ENCODE results near the gene SGPP2. TPM values are rescaled to one million over a fixed set of nuclear protein-coding genes. Genes with fewer than 3 reads are reported as not detected.

The SGPP2 gene
- total RNA-seq, 1 donor from 2014 or later, result 1.2 TPM

DNA sequence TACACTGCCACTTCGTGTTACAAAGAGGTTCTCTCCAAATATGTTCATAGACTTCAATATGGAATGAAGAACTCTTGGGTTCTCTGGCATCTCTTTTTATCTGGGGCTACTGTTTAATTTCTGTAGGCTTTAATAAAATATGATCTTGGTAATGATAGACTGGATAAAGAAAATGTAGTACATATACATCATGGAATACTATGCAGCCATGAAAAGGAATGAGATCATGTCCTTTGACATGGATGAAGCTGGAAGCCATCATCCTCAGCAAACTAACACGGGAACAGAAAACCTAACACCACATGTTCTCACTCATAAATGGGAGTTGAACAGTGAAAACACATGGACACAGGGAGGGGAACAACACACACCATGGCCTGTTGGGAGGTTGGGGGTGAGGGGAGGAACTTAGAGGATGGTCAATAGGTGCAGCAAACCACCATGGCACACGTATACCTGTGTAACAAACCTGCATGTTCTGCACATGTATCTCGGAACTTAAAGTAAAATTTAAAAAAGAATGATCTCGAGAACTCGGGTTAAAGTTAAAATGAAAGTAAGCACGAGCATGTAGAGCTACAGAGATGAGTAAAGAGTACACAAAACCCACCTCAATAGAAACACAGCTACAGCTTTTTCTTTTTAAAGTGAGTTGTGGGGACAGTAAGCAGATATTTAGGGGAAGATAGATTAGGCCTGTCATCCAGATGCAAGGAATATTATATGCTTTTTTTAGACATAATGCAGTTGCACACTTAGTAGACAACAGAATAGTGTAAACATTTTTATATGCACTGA, 102.3 kb downstream of the SGPP2 start:
- DNase-seq, result no peak

GRCh38 chr2:222532315-222532714, 108.0 kb downstream of the SGPP2 start:
- no peak for DNase-seq

DNA sequence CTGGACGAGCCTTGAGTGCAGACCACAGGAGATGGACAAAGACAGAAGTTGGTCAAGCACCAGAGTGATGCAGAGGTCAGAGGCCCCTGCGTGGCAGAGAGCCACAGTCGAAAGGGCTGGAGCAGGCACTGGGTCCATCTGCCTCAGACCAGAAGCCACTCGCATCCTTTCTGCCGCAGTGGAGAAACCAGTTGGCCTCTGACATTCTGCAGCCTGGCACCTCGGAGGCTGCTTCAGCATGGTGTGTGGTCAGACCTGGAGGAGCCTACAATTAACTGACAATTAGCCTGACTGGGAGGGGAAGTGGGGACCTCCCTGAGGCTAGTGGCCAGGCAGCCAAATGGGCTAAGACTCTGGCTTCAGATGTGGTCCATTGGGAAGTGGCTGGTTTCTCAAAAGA, 111.1 kb downstream of the SGPP2 start:
- DNase-seq, result no peak

- no peak for DNase-seq
These were observed 114.2 kb downstream of the SGPP2 start for GRCh38 chr2:222538535-222538934.

GRCh38 chr2:222544661-222545060, 120.3 kb downstream of the SGPP2 start:
- DNase-seq, result no peak

GRCh38 chr2:222545823-222546795, 121.8 kb downstream of the SGPP2 start:
- no peak for DNase-seq

DNA sequence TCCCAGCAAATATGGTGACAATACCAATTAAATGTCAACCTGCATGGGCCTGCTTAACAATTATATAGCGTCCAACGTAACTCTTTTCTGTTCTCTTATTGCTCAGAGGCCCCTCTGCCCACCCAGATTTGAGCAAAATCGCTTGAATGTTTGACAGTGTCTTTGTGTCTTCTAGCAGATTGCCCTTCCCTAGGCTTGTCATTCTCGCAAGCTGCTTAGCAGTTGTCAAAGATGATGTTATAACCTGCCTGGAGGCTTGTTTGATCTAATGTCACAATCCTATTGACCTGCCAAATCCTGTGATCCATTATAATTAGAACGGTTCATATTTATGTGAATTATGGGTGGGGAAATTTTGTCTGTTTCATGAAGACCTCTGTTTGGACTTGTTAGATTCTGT, 122.7 kb downstream of the SGPP2 start:
- DNase-seq, result no peak

GRCh38 chr2:222548992-222549391, 124.6 kb downstream of the SGPP2 start:
- no peak for DNase-seq

- no peak for DNase-seq
These were observed 130.2 kb downstream of the SGPP2 start for GRCh38 chr2:222554517-222554916.

DNA sequence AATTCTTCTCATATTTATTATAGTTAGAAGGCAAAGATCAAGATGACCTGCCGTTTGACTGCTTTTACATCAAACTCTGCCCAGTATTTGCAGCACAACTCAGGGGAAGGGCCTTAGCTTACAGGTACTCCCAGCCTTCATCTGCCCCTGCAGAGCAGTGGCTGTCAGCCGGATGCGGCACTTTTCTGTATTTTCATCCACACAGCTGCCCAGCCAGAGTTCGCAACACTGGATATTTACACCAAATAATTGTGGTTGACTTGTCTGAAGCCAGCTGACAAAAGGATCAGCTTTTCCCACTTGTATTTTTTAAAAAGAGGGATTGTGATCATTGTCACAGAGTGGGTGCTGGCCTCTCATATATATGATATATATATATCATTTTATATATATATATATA, 136.8 kb downstream of the SGPP2 start:
- DNase-seq, result no peak

DNA sequence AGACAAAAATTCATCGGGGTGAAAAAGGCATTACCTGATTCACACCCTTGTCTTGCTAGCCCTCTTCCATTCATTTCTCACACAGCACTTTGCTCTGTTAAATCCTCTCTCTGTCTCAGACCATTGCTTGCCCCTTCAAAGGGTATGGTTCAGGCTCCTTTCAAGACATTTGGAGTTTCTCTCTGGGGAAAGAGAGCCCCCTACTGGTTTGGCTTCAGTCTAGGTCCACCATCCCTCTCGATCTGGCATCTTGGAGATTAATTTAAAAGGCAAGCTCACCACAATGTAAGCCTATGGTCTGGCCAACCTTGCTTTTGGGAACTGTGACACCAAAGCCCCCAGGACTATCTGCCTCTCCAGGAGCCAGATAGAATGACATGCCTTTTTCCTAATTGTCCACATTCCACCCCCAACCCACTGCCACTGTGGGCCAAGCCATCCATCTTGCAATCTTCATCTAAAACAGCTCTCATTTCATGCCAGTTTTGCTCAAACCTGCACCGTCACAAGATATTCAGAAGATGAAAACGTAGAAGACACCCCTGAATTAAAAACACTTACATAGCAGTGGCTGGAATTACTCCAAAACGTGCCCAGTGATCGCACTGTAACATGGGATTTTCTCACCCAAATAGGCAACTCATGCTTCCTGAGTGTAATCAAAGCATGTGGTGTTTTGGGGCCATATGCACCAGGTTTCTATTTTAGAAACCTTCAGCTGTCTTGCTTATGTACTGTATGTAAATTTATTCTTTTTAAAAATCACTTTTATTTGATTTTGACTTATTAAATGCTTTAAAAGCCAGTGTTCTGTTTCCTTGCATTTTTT, 137.7 kb downstream of the SGPP2 start:
- no peak for DNase-seq

DNA sequence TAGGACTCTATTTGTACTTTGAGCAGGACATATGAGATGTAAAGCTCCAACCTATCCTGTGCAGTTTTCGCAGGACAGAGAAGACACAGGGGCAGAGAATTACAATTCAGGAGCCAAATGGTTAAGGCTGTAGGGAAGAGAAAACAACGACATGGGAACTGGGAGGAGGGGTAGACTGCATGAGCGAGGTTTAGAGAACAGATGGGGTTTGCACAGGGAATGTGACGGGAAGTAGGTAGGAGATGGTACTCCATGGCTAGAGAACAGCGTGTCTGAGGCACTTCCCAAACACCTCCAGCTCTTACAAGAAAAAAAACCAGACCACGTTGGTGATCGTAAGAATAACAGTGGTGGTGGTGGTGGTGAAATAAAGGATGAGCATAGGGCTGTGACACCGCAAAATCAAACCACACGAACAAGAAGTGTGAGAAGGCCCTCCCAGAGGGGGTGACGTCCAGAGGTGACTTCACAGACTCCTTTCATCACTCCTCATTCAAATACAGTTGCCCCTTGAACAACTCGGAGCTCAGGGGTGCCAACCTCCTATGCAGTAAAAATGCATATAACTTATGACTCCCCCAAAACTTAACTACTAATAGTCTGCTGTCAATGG, 138.9 kb downstream of the SGPP2 start:
- DNase-seq, result no peak

- no peak for DNase-seq
These were observed 139.6 kb downstream of the SGPP2 start for GRCh38 chr2:222563936-222564335.

GRCh38 chr2:222566229-222566628, 141.9 kb downstream of the SGPP2 start:
- no peak for DNase-seq

GRCh38 chr2:222568865-222569264, 144.5 kb downstream of the SGPP2 start:
- DNase-seq, result no peak

- no peak for DNase-seq
These were observed 145.5 kb downstream of the SGPP2 start for GRCh38 chr2:222569826-222570225.

DNA sequence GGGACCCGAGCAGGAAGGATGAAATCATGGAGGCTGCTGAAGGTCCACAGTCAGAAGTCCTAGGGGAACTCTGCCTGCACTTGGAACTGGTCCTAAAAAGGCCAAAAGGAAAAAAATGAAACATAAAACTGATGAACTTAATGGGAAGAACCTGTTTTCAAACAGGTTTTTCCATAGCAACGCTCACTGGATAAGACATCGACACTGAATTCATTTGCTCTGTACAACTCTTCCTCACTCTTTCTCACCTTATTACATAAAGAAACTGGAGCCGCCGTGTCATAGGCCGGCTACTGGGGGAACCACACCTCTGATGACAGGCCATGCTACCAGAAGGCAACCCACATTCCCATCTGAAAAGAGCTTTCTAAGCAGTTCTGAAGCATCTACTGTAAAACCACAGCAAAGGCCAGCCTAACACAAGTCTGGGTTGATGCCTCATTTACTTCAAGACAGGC, 147.9 kb downstream of the SGPP2 start:
- DNase-seq, result no peak

DNA sequence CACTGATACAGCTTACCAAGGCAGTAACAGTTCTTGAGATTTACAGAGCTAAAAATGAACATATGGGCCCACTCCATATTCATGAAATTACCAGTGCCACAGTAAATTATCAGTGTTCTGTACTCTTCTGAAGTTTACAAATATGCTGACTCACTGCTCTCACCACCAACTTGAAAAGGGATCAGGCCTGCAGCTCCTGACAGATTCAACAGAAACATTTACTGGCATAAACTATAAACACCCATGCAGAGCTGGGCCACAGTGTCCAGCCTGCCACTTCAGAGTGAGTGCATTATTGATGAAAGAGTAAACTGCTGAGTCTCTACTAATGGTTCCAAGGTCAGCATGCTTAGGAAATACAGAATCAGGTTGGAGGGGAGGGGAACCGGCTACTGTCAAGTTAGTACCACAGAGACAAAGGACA, 148.4 kb downstream of the SGPP2 start:
- DNase-seq, result no peak

DNA sequence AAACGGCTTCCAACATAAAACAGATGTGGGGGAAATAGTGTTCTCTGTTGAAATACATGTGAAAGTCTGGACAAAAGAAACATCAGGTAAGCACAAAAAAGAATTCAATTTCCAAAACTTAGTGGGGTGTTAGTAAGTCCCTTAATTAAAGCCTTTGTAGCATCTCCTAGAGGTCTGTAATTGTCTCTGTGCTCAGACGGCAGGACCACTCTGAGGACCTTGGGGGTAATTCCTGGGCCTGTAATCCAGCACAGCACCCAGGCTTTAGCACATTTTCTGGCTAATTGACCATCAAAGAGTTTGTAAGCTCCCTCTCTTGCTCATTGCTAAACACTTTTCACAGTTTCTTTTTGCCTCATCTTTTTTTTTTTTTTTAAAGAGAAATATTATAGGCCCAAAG, 151.3 kb downstream of the SGPP2 start:
- no peak for DNase-seq

GRCh38 chr2:222576171-222577081, 152.1 kb downstream of the SGPP2 start:
- no peak for DNase-seq

DNA sequence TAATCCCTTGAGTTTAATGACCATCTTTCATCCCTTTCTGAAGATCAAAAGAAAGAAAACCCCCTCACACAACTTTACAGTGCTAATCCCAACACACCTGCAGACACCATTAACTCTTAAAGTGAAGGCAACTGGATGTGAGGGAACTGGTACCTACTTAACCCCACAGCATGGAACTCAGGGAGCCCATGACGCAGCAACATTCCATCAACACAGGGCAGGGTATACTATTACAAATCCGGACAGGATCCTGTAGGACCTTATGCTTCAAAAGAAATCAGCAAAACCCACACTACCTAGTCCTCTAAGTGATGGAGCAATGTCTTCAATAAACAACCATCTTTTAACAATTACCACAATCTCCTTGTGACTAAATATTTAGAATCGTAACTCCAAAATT, 153.0 kb downstream of the SGPP2 start:
- DNase-seq, result no peak
